Heart left ventricle (tissue), 13 donors: ENCODE data around the gene ATRAID.

Experiments
- CTCF ChIP-seq, 12 donors: fragments of 200-600 bp; sonication (generic) in 4 of 12; IDR thresholded peaks; one replicate each; pipeline versions ENCODE4 v1.5.0 to v1.8.0; 2018 to 2022; ENCODE audit warnings: antibody characterized with exemption in 12 of 12, mild to moderate bottlenecking in 5 of 12
- POLR2A ChIP-seq, 2 donors: fragments of 450-650 bp; IDR thresholded peaks; one replicate each; pipeline ENCODE4 v1.6.1; 2017; ENCODE audit warnings: antibody characterized with exemption in 2 of 2, mild to moderate bottlenecking in 2 of 2, moderate library complexity in 2 of 2
- donor health status: ischemic (EF 13 %, LVEDD 7.1; RV severe dilation, severe dysfunction).
- donor health status: DM: no; HTN: yes; CAD: no.
- donor health status: DM: no; HTN: no; CAD: no.
- donor health status: ischemic (EF 25% LVEDD 6.9; RV normal size, moderate dysfunction).
- donor health status: ischemic (EF 25% LVEDD 5.7; RV mildly dilated, moderate dysfunction).
- donor health status: ischemic (EF 35%, LVEDD 5.7; RV mildly dilated, moderate dysfunction).
- donor health status: nonischemic (EF 11% LVEDD 7.7; RV severe dilation, severe dysfunction).
- donor health status: DM: yes; HTN: yes; CAD: no.
- donor health status: PGD.
- donor health status: ischemic (EF 29% LVEDD 5.4; RV normal size, mild dysfunction).
- donor health status: nonischemic (EF 23%, LVEDD 6.1; RV moderate dilation, normal function).

GRCh38 chr2:27225526-27225925, 13.7 kb downstream of the ATRAID start:
- no peak for TF ChIP-seq POLR2A (IDR thresholded peaks at IDR 0.05)
- TF ChIP-seq CTCF (IDR thresholded peaks at IDR 0.05), result no peak
